ENCODE data around the gene ARSG.

GRCh38 chr17:68295086-68295485 is 3.8 kb downstream of the ARSG start:
- no peak for TF ChIP-seq POLR2A (IDR thresholded peaks at IDR 0.05)
- no peak for TF ChIP-seq CTCF (IDR thresholded peaks at IDR 0.05)
